Measurements from ENCODE around the gene SEC24C.

- TF ChIP-seq CTCF (conservative IDR thresholded peaks at IDR 0.05) (no peak), ZFX (IDR thresholded peaks at IDR 0.05) (no peak)
These were observed 62.2 kb downstream of the SEC24C start for GRCh38 chr10:73806176-73806950.

All from C4-2B (cell line).